Stomach (tissue), 9 donors: Measurements from ENCODE around the gene UST. TPM values are rescaled to one million over a fixed set of nuclear protein-coding genes. Genes with fewer than 3 reads are reported as not detected.

Source experiments
- DNase-seq, 2 donors: peaks; one replicate each; pipeline versions ENCODE4 v3.0.0 to v3.0.0-alpha.2; 2013 to 2019
- H3K27ac ChIP-seq, 5 donors: fragments of 200-600 bp in 4 of 5; sonication (generic) in 4 of 5; one replicate each; pipeline ENCODE4 v1.5.1; 2013 to 2019; ENCODE audit warnings: mild to moderate bottlenecking in 1 of 5, moderate library complexity in 1 of 5
- H3K27me3 ChIP-seq, 3 donors: fragments of 200-600 bp; sonication (generic); one replicate each; pipeline ENCODE4 v1.5.1; 2017 to 2019; ENCODE audit warnings: mixed run types in 1 of 3
- H3K36me3 ChIP-seq, 4 donors: fragments of 200-600 bp; sonication (generic); 1 replicate in 3 of 4; 2 replicates in 1 of 4; pipeline ENCODE4 v1.5.1; 2016 to 2019
- H3K4me1 ChIP-seq, 4 donors: fragments of 200-600 bp; sonication (generic); one replicate each; pipeline ENCODE4 v1.5.1; 2016 to 2019
- H3K4me3 ChIP-seq, 4 donors: fragments of 200-600 bp; sonication (generic) in 3 of 4; one replicate each; pipeline ENCODE4 v1.5.1; 2016 to 2019; ENCODE audit warnings: mild to moderate bottlenecking in 1 of 4
- H3K9me3 ChIP-seq, 4 donors: fragments of 200-600 bp; sonication (generic); one replicate each; pipeline ENCODE4 v1.5.1; 2016 to 2019
- EP300 ChIP-seq: sonication (generic); formaldehyde crosslinking; IDR thresholded peaks from one replicate; pipeline ENCODE4 v1.6.1; 2017; ENCODE audit warnings: antibody characterized with exemption
- POLR2A ChIP-seq, 4 donors: fragments of 450-650 bp; IDR thresholded peaks; one replicate each; pipeline ENCODE4 v1.6.1; 2016; ENCODE audit warnings: antibody characterized with exemption in 4 of 4, control low read depth in 2 of 4, mild to moderate bottlenecking in 1 of 4, moderate library complexity in 1 of 4
- POLR2AphosphoS5 ChIP-seq, 3 donors: sonication (generic); formaldehyde crosslinking; IDR thresholded peaks; one replicate each; pipeline ENCODE4 v1.6.1; 2016; ENCODE audit warnings: antibody characterized with exemption in 3 of 3
- WGBS, 5 donors: extraction: QIAGEN DNeasy Blood & Tissue Kit in 3 of 5; methylation state at CpG; one replicate each; pipeline versions ENCODE4 v1.1.5 to v1.1.7; 2013 to 2018; 5-methylcytosine and 5-hydroxymethylcytosine counted together
- intact Hi-C: fragments of 100-400 bp; cut with DNase I; formaldehyde crosslinking; loops from one replicate; pipeline ENCODE4 v1.15.1; 2023; ENCODE audit warnings: low total_unique reads
- polyA plus RNA-seq, 3 donors: library from polyadenylated mRNA; stranded (reverse); fragments of 200-250 nt; gene quantifications; one replicate each; pipeline ENCODE4 v1.2.3, GENCODE V29; 2013
- total RNA-seq, 5 donors: library from RNA; depleted of rRNA; stranded (reverse); fragments of >200 nt; gene quantifications; one replicate each; pipeline versions ENCODE4 v1.1.0 to v1.2.3, GENCODE V29; 2014 to 2016
- TF ChIP-seq, protein P1 (sequence below), 7 experiments: fragments of 450-650 bp in 4 of 7; fragments of 200-600 bp in 3 of 7; sonication (generic) in 3 of 7; IDR thresholded peaks; one replicate each; pipeline ENCODE4 v1.5.1; 2016 to 2019; ENCODE audit warnings: antibody characterized with exemption in 7 of 7, control low read depth in 2 of 7, mild to moderate bottlenecking in 1 of 7
- donor health status: healthy with polysubstance abuse.
- donor health status: Bipolar disorder and iron deficiency.
- donor health status: healthy.

UST gene
- total and polyA plus RNA-seq, 8 donors: 2.2 to 45.8 (median 8.9) TPM

DNA sequence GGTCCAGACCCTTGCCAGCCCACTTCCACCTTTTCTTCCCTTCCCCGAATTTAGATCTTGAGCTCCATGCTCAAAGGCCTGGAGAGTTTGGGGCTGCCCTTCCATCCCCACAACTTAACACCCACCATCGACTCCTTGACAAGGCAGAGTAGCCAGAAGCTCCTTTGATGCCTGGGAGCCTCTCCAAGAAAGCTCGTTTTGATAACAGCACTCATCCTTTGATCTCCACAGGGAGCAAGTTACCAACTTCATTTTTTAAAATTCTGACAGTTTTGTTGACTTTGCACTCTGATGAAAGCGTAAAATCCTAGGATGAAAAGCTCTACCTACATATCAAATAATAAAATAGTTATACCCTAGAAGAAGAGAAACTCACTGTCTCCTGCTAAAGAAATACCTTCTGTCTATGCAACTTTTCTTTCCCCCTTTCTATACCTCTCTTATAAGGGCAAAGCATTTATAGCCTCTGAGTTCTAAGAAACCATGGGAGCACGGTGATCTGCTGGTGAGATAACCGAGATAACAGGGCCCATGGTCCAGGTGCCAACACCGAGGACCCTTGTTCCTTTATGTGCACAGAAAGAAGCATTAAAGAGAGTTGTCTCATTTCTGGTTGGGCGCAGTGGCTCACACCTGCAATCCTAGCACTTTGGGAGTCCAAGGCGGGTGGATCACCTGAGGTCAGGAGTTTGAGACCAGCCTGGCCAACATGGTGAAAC is 134.9 kb downstream of the UST start:
- H3K4me1 ChIP-seq: peaks cover 0 to 18% (median 7%) of the 10 kb centered on the region in 4 donors
- no peaks in the 10 kb centered on the region for H3K36me3 ChIP-seq
- H3K27ac ChIP-seq: no peak overlapping the region
- intact Hi-C loops: no loop called here
- DNase-seq: no peak
- no peaks in the 10 kb centered on the region for H3K27me3 ChIP-seq
- no peak overlapping the region for H3K4me3 ChIP-seq
- TF ChIP-seq EP300 (no peak), POLR2A (IDR thresholded peaks at IDR 0.05) (no peak), POLR2AphosphoS5 (IDR thresholded peaks at IDR 0.05) (no peak)
- TF ChIP-seq, protein P1, sequence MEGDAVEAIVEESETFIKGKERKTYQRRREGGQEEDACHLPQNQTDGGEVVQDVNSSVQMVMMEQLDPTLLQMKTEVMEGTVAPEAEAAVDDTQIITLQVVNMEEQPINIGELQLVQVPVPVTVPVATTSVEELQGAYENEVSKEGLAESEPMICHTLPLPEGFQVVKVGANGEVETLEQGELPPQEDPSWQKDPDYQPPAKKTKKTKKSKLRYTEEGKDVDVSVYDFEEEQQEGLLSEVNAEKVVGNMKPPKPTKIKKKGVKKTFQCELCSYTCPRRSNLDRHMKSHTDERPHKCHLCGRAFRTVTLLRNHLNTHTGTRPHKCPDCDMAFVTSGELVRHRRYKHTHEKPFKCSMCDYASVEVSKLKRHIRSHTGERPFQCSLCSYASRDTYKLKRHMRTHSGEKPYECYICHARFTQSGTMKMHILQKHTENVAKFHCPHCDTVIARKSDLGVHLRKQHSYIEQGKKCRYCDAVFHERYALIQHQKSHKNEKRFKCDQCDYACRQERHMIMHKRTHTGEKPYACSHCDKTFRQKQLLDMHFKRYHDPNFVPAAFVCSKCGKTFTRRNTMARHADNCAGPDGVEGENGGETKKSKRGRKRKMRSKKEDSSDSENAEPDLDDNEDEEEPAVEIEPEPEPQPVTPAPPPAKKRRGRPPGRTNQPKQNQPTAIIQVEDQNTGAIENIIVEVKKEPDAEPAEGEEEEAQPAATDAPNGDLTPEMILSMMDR (IDR thresholded peaks at IDR 0.05): no peak
- H3K9me3 ChIP-seq: no peaks in the 10 kb centered on the region
- 83 to 90% (median 87%) methylated on average over 9 of the region's 9 CpGs for WGBS, 5 donors

- Histone ChIP-seq H3K4me1 (peaks cover 0 to 32% (median 16%) of the 10 kb centered on the region in 4 donors), H3K27me3 (no peaks in the 10 kb centered on the region), H3K36me3 (no peaks in the 10 kb centered on the region), H3K4me3 (no peak overlapping the region), H3K9me3 (no peaks in the 10 kb centered on the region), H3K27ac (no peak overlapping the region)
- intact Hi-C loops: no loop called here
- 65 to 89% (median 80%) methylated on average over 2 of the region's 2 CpGs for WGBS, 5 donors
- DNase-seq: no peak
- TF ChIP-seq POLR2A (IDR thresholded peaks at IDR 0.05) (no peak), EP300 (no peak), POLR2AphosphoS5 (IDR thresholded peaks at IDR 0.05) (no peak)
- TF ChIP-seq, protein P1 (IDR thresholded peaks at IDR 0.05): no peak
Observed at GRCh38 chr6:148883270-148883669, 136.4 kb downstream of the UST start.

- 78 to 90% (median 85%) methylated on average over 2 of the region's 2 CpGs for WGBS, 5 donors
- peaks cover 0 to 44% (median 19%) of the 10 kb centered on the region in 4 donors for H3K4me1 ChIP-seq
- no peak overlapping the region for H3K27ac ChIP-seq
- H3K27me3 ChIP-seq: no peaks in the 10 kb centered on the region
- intact Hi-C loops: no loop called here
- TF ChIP-seq POLR2AphosphoS5 (IDR thresholded peaks at IDR 0.05) (no peak), EP300 (no peak), POLR2A (IDR thresholded peaks at IDR 0.05) (no peak)
- TF ChIP-seq, protein P1 (IDR thresholded peaks at IDR 0.05): no peak
- no peaks in the 10 kb centered on the region for H3K36me3 ChIP-seq
- H3K9me3 ChIP-seq: no peaks in the 10 kb centered on the region
- H3K4me3 ChIP-seq: no peak overlapping the region
- no peak for DNase-seq
Observed at GRCh38 chr6:148884461-148884860, 137.6 kb downstream of the UST start.

- TF ChIP-seq EP300: no peak
- TF ChIP-seq, protein P1 (IDR thresholded peaks at IDR 0.05): no peak
- TF ChIP-seq POLR2A (IDR thresholded peaks at IDR 0.05): no peak
- no peak for TF ChIP-seq POLR2AphosphoS5 (IDR thresholded peaks at IDR 0.05)
- no peak for DNase-seq
- peaks cover 0 to 44% (median 23%) of the 10 kb centered on the region in 4 donors for H3K4me1 ChIP-seq
- no peaks in the 10 kb centered on the region for H3K27me3 ChIP-seq
- H3K9me3 ChIP-seq: no peaks in the 10 kb centered on the region
- no peak overlapping the region for H3K27ac ChIP-seq
- intact Hi-C loops: no loop called here
- no peak overlapping the region for H3K4me3 ChIP-seq
- H3K36me3 ChIP-seq: no peaks in the 10 kb centered on the region
- WGBS, 5 donors: 74 to 90% (median 86%) methylated on average over 6 of the region's 6 CpGs
Observed at GRCh38 chr6:148885136-148885865, 138.5 kb downstream of the UST start.
